K562 treated with DMSO at 1 percent for 4 hours (cell line): Measurements from ENCODE around the gene IRX5. TPM values are rescaled to one million over a fixed set of nuclear protein-coding genes. Genes with fewer than 3 reads are reported as not detected.

ENCODE experiments used
- total RNA-seq: library from RNA; unstranded; fragments of 300-600 nt; gene quantifications from 2 replicates; pipeline ENCODE4 v1.2.3, GENCODE V29; 2022; ENCODE audit not compliant: insufficient read depth

IRX5 gene
- 3.1 and 3.3 TPM in 2 replicates for total RNA-seq

GRCh38 chr16:54930005-54930868 is at the start of gene IRX5:
TSS of gene IRX5 (plus strand) at chr16:54930865. CDS start at chr16:54931199, 334 bp downstream.

